Lower leg skin (tissue), 3 donors: ENCODE data around the gene TRPC4AP.

Experiments
- POLR2A ChIP-seq, 2 donors: fragments of 450-650 bp; IDR thresholded peaks; one replicate each; pipeline ENCODE4 v1.6.1; 2016 to 2017; ENCODE audit warnings: antibody characterized with exemption in 2 of 2, mild to moderate bottlenecking in 1 of 2, moderate library complexity in 1 of 2
- TF ChIP-seq, protein P1 (sequence below), 3 donors: fragments of 450-650 bp; IDR thresholded peaks; one replicate each; pipeline ENCODE4 v1.5.1; 2016; ENCODE audit warnings: antibody characterized with exemption in 3 of 3, mild to moderate bottlenecking in 3 of 3, moderate library complexity in 2 of 3

DNA sequence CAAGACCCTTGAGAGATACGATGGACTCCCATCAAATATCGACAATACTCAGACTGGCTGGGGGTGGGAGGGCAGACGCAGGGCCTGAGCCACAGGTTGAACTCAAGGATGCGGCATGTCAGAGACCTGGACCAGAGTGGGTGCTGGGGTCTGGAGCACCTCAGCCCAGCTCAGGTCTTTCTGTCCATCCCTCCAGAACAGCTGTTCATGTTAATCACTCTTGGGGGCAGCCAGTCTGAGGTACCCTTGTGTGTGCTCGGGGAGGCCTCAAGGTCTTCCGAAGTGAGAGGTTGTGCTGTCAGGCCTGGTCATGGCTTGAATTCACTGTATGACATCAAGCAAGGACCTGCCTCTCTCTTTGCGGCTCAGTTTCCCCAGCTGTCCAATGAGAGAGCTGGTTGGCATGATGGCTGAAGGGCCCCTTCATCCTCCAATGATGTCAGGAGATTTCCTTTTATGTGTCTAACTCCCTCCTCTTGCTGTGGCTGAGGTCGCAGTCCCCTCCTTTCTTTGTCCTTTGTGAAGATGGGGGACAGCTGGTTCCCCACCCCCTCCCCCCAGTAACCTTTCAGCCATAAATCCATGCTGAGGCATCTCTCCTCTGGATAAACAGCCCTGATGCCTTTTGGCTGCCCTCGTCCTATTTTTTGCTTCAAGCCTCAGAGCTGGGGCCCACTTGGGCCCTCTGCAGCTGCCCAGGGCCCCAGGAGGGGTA, 121.6 kb downstream of the TRPC4AP start:
- TF ChIP-seq, protein P1, sequence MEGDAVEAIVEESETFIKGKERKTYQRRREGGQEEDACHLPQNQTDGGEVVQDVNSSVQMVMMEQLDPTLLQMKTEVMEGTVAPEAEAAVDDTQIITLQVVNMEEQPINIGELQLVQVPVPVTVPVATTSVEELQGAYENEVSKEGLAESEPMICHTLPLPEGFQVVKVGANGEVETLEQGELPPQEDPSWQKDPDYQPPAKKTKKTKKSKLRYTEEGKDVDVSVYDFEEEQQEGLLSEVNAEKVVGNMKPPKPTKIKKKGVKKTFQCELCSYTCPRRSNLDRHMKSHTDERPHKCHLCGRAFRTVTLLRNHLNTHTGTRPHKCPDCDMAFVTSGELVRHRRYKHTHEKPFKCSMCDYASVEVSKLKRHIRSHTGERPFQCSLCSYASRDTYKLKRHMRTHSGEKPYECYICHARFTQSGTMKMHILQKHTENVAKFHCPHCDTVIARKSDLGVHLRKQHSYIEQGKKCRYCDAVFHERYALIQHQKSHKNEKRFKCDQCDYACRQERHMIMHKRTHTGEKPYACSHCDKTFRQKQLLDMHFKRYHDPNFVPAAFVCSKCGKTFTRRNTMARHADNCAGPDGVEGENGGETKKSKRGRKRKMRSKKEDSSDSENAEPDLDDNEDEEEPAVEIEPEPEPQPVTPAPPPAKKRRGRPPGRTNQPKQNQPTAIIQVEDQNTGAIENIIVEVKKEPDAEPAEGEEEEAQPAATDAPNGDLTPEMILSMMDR (IDR thresholded peaks at IDR 0.05): no peak
- TF ChIP-seq POLR2A (IDR thresholded peaks at IDR 0.05): no peak
